Mesendoderm (in vitro differentiated cells): Measurements from ENCODE around the gene BEND7.

Experiments
- DNase-seq: peaks from one replicate; pipeline ENCODE4 v3.0.0; 2013
- H2AK5ac ChIP-seq: 2 replicates; pipeline ENCODE4 v1.6.1; 2013; ENCODE audit warnings: low read length, inconsistent platforms
- H2BK120ac ChIP-seq: 2 replicates; pipeline ENCODE4 v1.6.1; 2013; ENCODE audit warnings: low read depth, mild to moderate bottlenecking, low read length, moderate library complexity, mixed read lengths
- H2BK15ac ChIP-seq: replicated peaks from 2 replicates; pipeline ENCODE4 v1.6.1; 2013; ENCODE audit warnings: low read depth, mild to moderate bottlenecking, moderate library complexity
- H2BK5ac ChIP-seq: 2 replicates; pipeline ENCODE4 v1.6.1; 2013; ENCODE audit warnings: low read length, inconsistent platforms
- H3K18ac ChIP-seq: 2 replicates; pipeline ENCODE4 v1.6.1; 2013; ENCODE audit warnings: mild to moderate bottlenecking, low read length, mixed read lengths
- H3K23ac ChIP-seq: one replicate; pipeline ENCODE4 v1.6.1; 2013; ENCODE audit warnings: low read length
- H3K27ac ChIP-seq: 2 replicates; pipeline ENCODE4 v1.5.1; 2013; ENCODE audit warnings: low read depth, mild to moderate bottlenecking, inconsistent platforms, low read length, moderate library complexity
- H3K27me3 ChIP-seq: 2 replicates; pipeline ENCODE4 v1.6.1; 2013; ENCODE audit warnings: low read length, control low read depth, mild to moderate bottlenecking, inconsistent platforms; ENCODE audit not compliant: insufficient read depth, poor library complexity
- H3K36me3 ChIP-seq: 2 replicates; pipeline ENCODE4 v1.6.1; 2013; ENCODE audit warnings: low read length, inconsistent platforms; ENCODE audit not compliant: control insufficient read depth, insufficient read depth
- H3K4ac ChIP-seq: one replicate; pipeline ENCODE4 v1.6.1; 2013; ENCODE audit warnings: low read depth, mild to moderate bottlenecking, low read length, moderate library complexity
- H3K4me1 ChIP-seq: 2 replicates; pipeline ENCODE4 v1.6.1; 2013; ENCODE audit warnings: low read depth, low read length, inconsistent platforms; ENCODE audit not compliant: control insufficient read depth
- H3K4me2 ChIP-seq: 2 replicates; pipeline ENCODE4 v1.6.1; 2013; ENCODE audit warnings: low read length
- H3K4me3 ChIP-seq: 2 replicates; pipeline ENCODE4 v1.5.1; 2013; ENCODE audit warnings: mild to moderate bottlenecking, low read length
- H3K56ac ChIP-seq: one replicate; pipeline ENCODE4 v1.6.1; 2013; ENCODE audit warnings: low read length
- H3K79me1 ChIP-seq: 2 replicates; pipeline ENCODE4 v1.6.1; 2013; ENCODE audit warnings: low read length, inconsistent platforms
- H3K79me2 ChIP-seq: 2 replicates; pipeline ENCODE4 v1.6.1; 2013; ENCODE audit warnings: mild to moderate bottlenecking, low read length; ENCODE audit not compliant: control insufficient read depth, insufficient read depth
- H3K9ac ChIP-seq: 2 replicates; pipeline ENCODE4 v1.6.1; 2013; ENCODE audit warnings: low read length, inconsistent platforms
- H4K5ac ChIP-seq: one replicate; pipeline ENCODE4 v1.6.1; 2013; ENCODE audit warnings: low read length
- H4K8ac ChIP-seq: one replicate; pipeline ENCODE4 v1.6.1; 2013; ENCODE audit warnings: low read depth, mild to moderate bottlenecking, control low read depth, low read length, moderate library complexity
- WGBS: extraction: QIAGEN DNeasy Blood & Tissue Kit; methylation state at CpG from one replicate; pipeline ENCODE4 v1.1.7; 2013; ENCODE audit warnings: low lambda C conversion rate, missing lambda C conversion rate; ENCODE audit not compliant: insufficient coverage; ENCODE audit errors: extremely low coverage; 5-methylcytosine and 5-hydroxymethylcytosine counted together

BEND7 gene

DNA sequence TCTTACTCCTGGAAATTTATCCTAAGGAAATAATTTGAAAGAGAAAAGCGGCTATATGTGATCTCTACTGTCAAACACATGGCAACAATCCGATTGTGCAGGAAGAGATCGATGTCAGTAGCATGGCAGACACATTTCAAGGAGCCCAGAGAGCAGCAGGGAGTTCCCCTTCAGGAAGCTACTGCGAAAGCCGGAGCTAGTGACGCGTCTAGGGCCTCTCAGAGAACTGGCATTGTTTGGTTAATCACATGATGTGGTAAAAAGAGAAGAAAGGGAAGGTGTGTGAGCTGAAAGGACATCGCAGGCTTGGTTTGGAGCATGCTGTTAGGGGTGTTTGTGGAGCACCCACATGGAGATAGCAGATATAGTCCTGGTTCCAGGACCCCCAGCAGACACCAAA, 74.9 kb downstream of the BEND7 start:
- H2BK15ac ChIP-seq, result no peak overlapping the region
- H4K8ac ChIP-seq, result no peak overlapping the region
- H2BK120ac ChIP-seq, result no peak overlapping the region
- H3K27me3 ChIP-seq, result no peaks in the 10 kb centered on the region
- no peak overlapping the region for H3K27ac ChIP-seq
- no peak overlapping the region for H3K23ac ChIP-seq
- H3K4me1 ChIP-seq, result no peaks in the 10 kb centered on the region
- H3K79me1 ChIP-seq, result no peaks in the 10 kb centered on the region
- H2AK5ac ChIP-seq, result no peak overlapping the region
- H3K4me2 ChIP-seq, result no peak overlapping the region
- H3K4ac ChIP-seq, result no peak overlapping the region
- H2BK5ac ChIP-seq, result no peak overlapping the region
- no peak for DNase-seq
- no peak overlapping the region for H3K18ac ChIP-seq
- no peak overlapping the region for H3K9ac ChIP-seq
- H4K5ac ChIP-seq, result no peak overlapping the region
- no peak overlapping the region for H3K56ac ChIP-seq
- no peaks in the 10 kb centered on the region for H3K79me2 ChIP-seq
- no peak overlapping the region for H3K4me3 ChIP-seq
- H3K36me3 ChIP-seq, result no peaks in the 10 kb centered on the region
- WGBS, result no CpG with 5 or more reads among the region's 8 CpGs

DNA sequence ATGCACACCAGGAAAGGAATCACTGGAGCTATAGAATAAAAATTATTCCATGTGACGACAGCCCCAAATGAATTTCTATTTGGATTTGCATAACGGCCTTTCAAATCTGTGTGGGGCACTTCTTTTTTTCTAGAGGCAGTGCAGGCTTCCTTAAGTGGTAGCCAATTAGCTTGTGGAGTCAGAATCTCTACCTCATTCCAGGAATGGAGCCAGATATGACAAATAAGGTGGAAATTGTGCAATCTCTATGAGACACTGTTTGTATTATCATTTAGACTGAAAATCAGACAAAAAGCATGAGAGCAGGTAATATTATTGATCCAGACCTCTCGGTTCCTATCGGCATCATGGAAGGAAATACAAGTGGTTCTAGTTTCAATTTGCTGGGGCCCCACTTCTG, 78.7 kb downstream of the BEND7 start:
- Histone ChIP-seq H3K4ac (no peak overlapping the region), H3K27ac (no peak overlapping the region), H3K36me3 (no peaks in the 10 kb centered on the region), H2BK5ac (no peak overlapping the region), H3K23ac (no peak overlapping the region), H3K27me3 (no peaks in the 10 kb centered on the region), H3K4me3 (no peak overlapping the region), H3K79me2 (no peaks in the 10 kb centered on the region), H4K8ac (no peak overlapping the region), H3K4me1 (no peaks in the 10 kb centered on the region), H4K5ac (no peak overlapping the region), H3K56ac (no peak overlapping the region), H3K79me1 (no peaks in the 10 kb centered on the region), H3K9ac (no peak overlapping the region), H3K4me2 (no peak overlapping the region), H2BK120ac (no peak overlapping the region), H2BK15ac (no peak overlapping the region), H3K18ac (no peak overlapping the region), H2AK5ac (no peak overlapping the region)
- WGBS, result no CpG with 5 or more reads among the region's 4 CpGs
- no peak for DNase-seq

DNA sequence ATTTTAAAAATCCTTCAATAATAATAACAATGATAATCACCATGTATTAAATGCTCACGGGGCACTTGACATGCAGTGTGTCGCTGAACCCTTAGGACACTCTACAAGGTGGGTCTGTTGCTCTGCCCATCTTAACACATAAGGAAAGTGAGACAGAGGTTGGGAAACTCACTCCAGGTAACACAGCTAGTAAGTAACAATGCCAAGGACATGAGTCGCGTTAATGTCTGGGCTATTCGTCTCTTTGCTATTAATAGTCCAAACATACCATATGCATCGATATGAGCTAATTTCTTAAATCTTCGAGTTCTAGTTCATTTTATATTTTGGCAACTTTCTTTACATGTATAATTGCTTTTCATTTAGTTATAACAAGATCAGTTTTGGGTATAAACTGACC, 79.5 kb downstream of the BEND7 start:
- H3K4ac ChIP-seq, result no peak overlapping the region
- no peak overlapping the region for H3K9ac ChIP-seq
- no peaks in the 10 kb centered on the region for H3K36me3 ChIP-seq
- no peak overlapping the region for H2AK5ac ChIP-seq
- no peak overlapping the region for H3K56ac ChIP-seq
- no peak overlapping the region for H3K4me2 ChIP-seq
- no peak for DNase-seq
- H3K23ac ChIP-seq, result no peak overlapping the region
- H4K8ac ChIP-seq, result no peak overlapping the region
- H2BK15ac ChIP-seq, result no peak overlapping the region
- WGBS, result no CpG with 5 or more reads among the region's 7 CpGs
- no peaks in the 10 kb centered on the region for H3K79me2 ChIP-seq
- no peak overlapping the region for H2BK120ac ChIP-seq
- H2BK5ac ChIP-seq, result no peak overlapping the region
- H3K27ac ChIP-seq, result no peak overlapping the region
- no peaks in the 10 kb centered on the region for H3K4me1 ChIP-seq
- H3K18ac ChIP-seq, result no peak overlapping the region
- H3K79me1 ChIP-seq, result no peaks in the 10 kb centered on the region
- no peak overlapping the region for H4K5ac ChIP-seq
- H3K4me3 ChIP-seq, result no peak overlapping the region
- H3K27me3 ChIP-seq, result no peaks in the 10 kb centered on the region

DNA sequence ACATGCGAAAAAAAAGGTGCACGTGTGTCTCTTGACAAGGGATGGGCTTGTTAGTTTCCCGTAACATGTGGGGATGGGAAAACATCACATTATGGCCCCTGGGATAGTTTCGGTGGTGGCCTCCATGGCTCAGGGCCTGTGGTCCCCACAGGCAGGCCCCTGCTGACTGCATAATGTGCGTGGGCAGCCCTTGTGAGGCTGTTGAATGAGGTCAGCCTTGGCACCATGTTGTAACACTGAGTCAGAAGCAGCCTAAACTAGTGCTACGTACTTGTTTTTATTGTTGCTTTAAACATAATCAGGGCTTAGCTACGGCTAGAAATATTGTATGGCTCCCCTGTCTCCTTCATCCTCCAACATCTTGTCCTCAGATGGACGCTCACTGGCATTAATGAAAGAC, 80.6 kb downstream of the BEND7 start:
- Histone ChIP-seq H3K56ac (no peak overlapping the region), H3K4me2 (no peak overlapping the region), H3K23ac (no peak overlapping the region), H3K4ac (no peak overlapping the region), H3K27me3 (no peaks in the 10 kb centered on the region), H3K36me3 (no peaks in the 10 kb centered on the region), H2BK15ac (no peak overlapping the region), H3K9ac (no peak overlapping the region), H4K5ac (no peak overlapping the region), H3K4me3 (no peak overlapping the region), H2AK5ac (no peak overlapping the region), H3K27ac (no peak overlapping the region), H3K79me2 (no peaks in the 10 kb centered on the region), H4K8ac (no peak overlapping the region), H2BK120ac (no peak overlapping the region), H3K18ac (no peak overlapping the region), H3K79me1 (no peaks in the 10 kb centered on the region), H2BK5ac (no peak overlapping the region), H3K4me1 (no peaks in the 10 kb centered on the region)
- no peak for DNase-seq
- no CpG with 5 or more reads among the region's 8 CpGs for WGBS

DNA sequence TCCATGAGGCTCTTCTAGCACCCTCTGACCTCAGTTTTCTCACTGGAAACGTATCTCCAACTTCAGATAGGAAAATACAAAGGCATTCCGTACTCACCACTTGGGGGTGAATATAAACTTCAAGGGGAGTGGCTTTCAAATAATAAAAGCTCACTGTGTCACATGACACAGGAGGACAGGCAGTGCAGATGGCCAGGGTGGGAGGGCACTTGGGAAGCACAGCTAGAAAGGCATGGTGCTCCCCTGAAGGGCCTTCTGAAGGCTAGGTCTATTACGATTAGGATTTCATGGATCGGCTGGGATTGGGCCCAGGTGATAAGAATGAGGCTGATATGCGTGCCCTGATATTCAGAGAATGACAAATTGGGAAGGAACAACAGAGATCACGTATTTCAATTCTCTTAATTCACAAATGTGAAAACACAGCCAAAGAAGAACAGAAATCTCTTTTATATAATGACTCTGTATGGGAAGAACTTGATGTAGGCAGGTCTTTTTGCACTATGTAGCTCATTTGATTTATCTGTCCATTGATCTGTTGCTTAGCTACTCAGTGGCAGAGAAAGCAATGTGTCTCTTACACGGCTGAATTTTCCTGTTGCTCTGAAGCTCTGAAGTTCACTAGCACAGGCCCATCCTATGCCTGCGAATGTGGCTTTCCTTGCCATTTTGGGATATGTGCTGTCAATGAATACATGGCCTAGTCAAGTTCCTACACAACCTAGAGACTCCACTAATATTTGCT, 83.0 kb downstream of the BEND7 start:
- no peak overlapping the region for H2BK15ac ChIP-seq
- H3K4me1 ChIP-seq, result no peaks in the 10 kb centered on the region
- H4K8ac ChIP-seq, result no peak overlapping the region
- H3K18ac ChIP-seq, result no peak overlapping the region
- no CpG with 5 or more reads among the region's 8 CpGs for WGBS
- H3K4me3 ChIP-seq, result no peak overlapping the region
- H3K27ac ChIP-seq, result no peak overlapping the region
- no peaks in the 10 kb centered on the region for H3K79me1 ChIP-seq
- no peak overlapping the region for H3K4me2 ChIP-seq
- H3K36me3 ChIP-seq, result no peaks in the 10 kb centered on the region
- no peak overlapping the region for H3K23ac ChIP-seq
- no peak overlapping the region for H3K56ac ChIP-seq
- no peak for DNase-seq
- H3K9ac ChIP-seq, result no peak overlapping the region
- no peak overlapping the region for H2BK5ac ChIP-seq
- no peak overlapping the region for H4K5ac ChIP-seq
- no peak overlapping the region for H2BK120ac ChIP-seq
- no peak overlapping the region for H2AK5ac ChIP-seq
- no peaks in the 10 kb centered on the region for H3K27me3 ChIP-seq
- H3K79me2 ChIP-seq, result no peaks in the 10 kb centered on the region
- no peak overlapping the region for H3K4ac ChIP-seq

DNA sequence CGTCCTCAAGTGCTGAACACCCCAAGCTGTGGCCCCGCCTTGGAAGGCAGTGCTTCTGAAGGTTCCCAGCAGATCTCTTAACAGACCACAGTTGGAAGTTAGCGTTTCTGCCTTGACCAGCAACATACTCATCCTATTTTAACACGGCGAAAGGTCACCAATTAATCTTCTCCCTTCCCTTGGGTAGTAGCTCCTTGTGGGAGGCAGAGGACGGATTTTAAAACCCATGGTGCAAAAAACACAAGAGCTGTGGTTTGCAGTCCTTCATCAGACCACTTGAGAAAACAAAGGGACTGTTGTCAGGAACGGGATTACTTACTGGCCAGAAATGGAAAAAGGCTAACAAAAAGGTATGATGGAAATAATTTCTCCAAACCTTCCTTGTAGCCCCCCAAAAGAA, 87.3 kb downstream of the BEND7 start:
- Histone ChIP-seq H3K36me3 (no peaks in the 10 kb centered on the region), H2BK5ac (no peak overlapping the region), H3K79me2 (no peaks in the 10 kb centered on the region), H3K27me3 (peaks cover 7% of the 10 kb centered on the region), H3K79me1 (no peaks in the 10 kb centered on the region), H2AK5ac (no peak overlapping the region), H3K4me1 (no peaks in the 10 kb centered on the region), H3K9ac (no peak overlapping the region), H4K8ac (no peak overlapping the region), H2BK120ac (no peak overlapping the region), H3K23ac (no peak overlapping the region), H4K5ac (no peak overlapping the region), H3K27ac (no peak overlapping the region), H3K56ac (no peak overlapping the region), H2BK15ac (no peak overlapping the region), H3K18ac (no peak overlapping the region), H3K4me2 (no peak overlapping the region), H3K4me3 (no peak overlapping the region), H3K4ac (no peak overlapping the region)
- DNase-seq, result no peak
- no CpG with 5 or more reads among the region's 7 CpGs for WGBS
